H1 (cell line): ENCODE measurements around the gene DDX31. TPM values are rescaled to one million over a fixed set of nuclear protein-coding genes. Genes with fewer than 3 reads are reported as not detected.

ENCODE experiments used
- CTCF ChIA-PET: fragments of 300-600 bp; sonication (Branson Sonifier 250); formaldehyde crosslinking; loops from one replicate; lab custom pipeline; 2021; ENCODE audit not compliant: partially characterized antibody; lab: Charles Lee
- POLR2A ChIA-PET: fragments of 300-600 bp; sonication (Branson Sonifier 250); formaldehyde crosslinking; loops from one replicate; lab custom pipeline; 2021; ENCODE audit warnings: inconsistent platforms; ENCODE audit not compliant: partially characterized antibody; lab: Charles Lee
- DNase-seq, 2 experiments: peaks; one replicate each; pipeline versions ENCODE4 v3.0.0 to v3.0.0-alpha.2; 2010 to 2022; ENCODE audit warnings: low spot score in 2 of 2, low read depth in 1 of 2, mixed read lengths in 1 of 2
- FAIRE-seq: peaks from 2 replicates; lab custom pipeline; 2011; peaks lifted over from hg19 to GRCh38; lab: Jason Lieb, UNC
- H2AFZ ChIP-seq: 2 replicates; pipeline ENCODE4 v1.8.1; 2012; ENCODE audit warnings: low read length, inconsistent platforms
- H2AK5ac ChIP-seq: 2 replicates; pipeline ENCODE4 v1.6.1; 2013; ENCODE audit warnings: low read depth, low read length
- H2BK120ac ChIP-seq: replicated peaks from 2 replicates; pipeline ENCODE3; 2013; ENCODE audit warnings: low read depth, low read length, inconsistent platforms
- H2BK12ac ChIP-seq: 2 replicates; pipeline ENCODE4 v1.6.1; 2013; ENCODE audit warnings: low read depth, low read length
- H2BK15ac ChIP-seq: 2 replicates; pipeline ENCODE4 v1.6.1; 2013; ENCODE audit warnings: low read length
- H2BK20ac ChIP-seq: 2 replicates; pipeline ENCODE4 v1.6.1; 2013; ENCODE audit warnings: low read length
- H2BK5ac ChIP-seq: 2 replicates; pipeline ENCODE4 v1.6.1; 2013; ENCODE audit warnings: low read depth, low read length
- H3K14ac ChIP-seq: 2 replicates; pipeline ENCODE4 v1.6.1; 2013; ENCODE audit warnings: inconsistent platforms; ENCODE audit not compliant: insufficient read length
- H3K18ac ChIP-seq: 2 replicates; pipeline ENCODE4 v1.6.1; 2013; ENCODE audit warnings: low read length; ENCODE audit errors: extremely low read depth
- H3K23ac ChIP-seq: 2 replicates; pipeline ENCODE4 v1.6.1; 2013; ENCODE audit warnings: inconsistent platforms; ENCODE audit not compliant: insufficient read length
- H3K23me2 ChIP-seq: 2 replicates; pipeline ENCODE4 v1.6.1; 2013; ENCODE audit warnings: low read depth, low read length
- H3K27ac ChIP-seq: 2 replicates; pipeline ENCODE4 v1.6.1; 2011; ENCODE audit warnings: low read depth, low read length, inconsistent platforms
- H3K27me3 ChIP-seq, 4 experiments: replicated peaks in 1 of 4; 1 replicate in 1 of 4; 2 replicates in 3 of 4; pipeline versions ENCODE4 v1.6.1 to v1.8.1; 2011 to 2013; ENCODE audit warnings: low read length in 3 of 4, mild to moderate bottlenecking in 3 of 4, inconsistent platforms in 2 of 4, mixed read lengths in 2 of 4, moderate library complexity in 1 of 4; ENCODE audit not compliant: control insufficient read depth in 3 of 4, insufficient read depth in 3 of 4; ENCODE audit errors: extremely low read depth in 1 of 4
- H3K36me3 ChIP-seq, 4 experiments: 2 replicates each; pipeline versions ENCODE4 v1.6.1 to v1.8.1; 2011 to 2013; ENCODE audit warnings: mild to moderate bottlenecking in 4 of 4, low read length in 3 of 4, moderate library complexity in 2 of 4, control low read depth in 1 of 4, inconsistent platforms in 1 of 4; ENCODE audit not compliant: insufficient read depth in 4 of 4, control insufficient read depth in 2 of 4
- H3K4ac ChIP-seq: replicated peaks from 2 replicates; pipeline ENCODE3; 2013; ENCODE audit warnings: low read length, low read depth, mixed read lengths, inconsistent platforms; ENCODE audit not compliant: insufficient read length
- H3K4me1 ChIP-seq, 4 experiments: replicated peaks in 1 of 4; 1 replicate in 1 of 4; 2 replicates in 3 of 4; pipeline versions ENCODE4 v1.6.1 to v1.8.1; 2011 to 2013; ENCODE audit warnings: low read length in 3 of 4, inconsistent platforms in 2 of 4, mixed read lengths in 1 of 4; ENCODE audit not compliant: insufficient read depth in 4 of 4, control insufficient read depth in 3 of 4
- H3K4me2 ChIP-seq, 2 experiments: 2 replicates each; pipeline versions ENCODE4 v1.6.1 to v1.8.1; 2011 to 2013; ENCODE audit warnings: low read depth in 2 of 2, low read length in 2 of 2, control low read depth in 1 of 2, inconsistent platforms in 1 of 2, mild to moderate bottlenecking in 1 of 2; ENCODE audit not compliant: insufficient read depth in 1 of 2
- H3K4me3 ChIP-seq, 4 experiments: fragments of 200-600, 300-600 bp in 1 of 4; sonication (generic), shearing (Covaris generic), sonication (Bioruptor Twin) in 1 of 4; 2 replicates each; pipeline versions ENCODE4 v1.5.1 to v1.8.1; 2011 to 2016; ENCODE audit warnings: low read length in 4 of 4, low read depth in 3 of 4, control low read depth in 2 of 4, inconsistent platforms in 2 of 4, mild to moderate bottlenecking in 2 of 4, mixed read lengths in 1 of 4, moderate library complexity in 1 of 4; ENCODE audit not compliant: insufficient read depth in 2 of 4; ENCODE audit errors: extremely low read depth in 1 of 4
- H3K56ac ChIP-seq: replicated peaks from 2 replicates; pipeline ENCODE3; 2013; ENCODE audit warnings: low read depth, mild to moderate bottlenecking, mixed read lengths, low read length, inconsistent platforms; ENCODE audit not compliant: insufficient read length
- H3K79me1 ChIP-seq: 2 replicates; pipeline ENCODE4 v1.6.1; 2013; ENCODE audit warnings: low read depth, low read length, control low read depth
- H3K79me2 ChIP-seq, 2 experiments: 2 replicates each; pipeline versions ENCODE4 v1.6.1 to v1.8.1; 2012 to 2013; ENCODE audit warnings: low read length in 2 of 2, mild to moderate bottlenecking in 2 of 2, inconsistent platforms in 1 of 2; ENCODE audit not compliant: insufficient read depth in 2 of 2, control insufficient read depth in 1 of 2
- H3K9ac ChIP-seq, 4 experiments: replicated peaks in 1 of 4; 1 replicate in 1 of 4; 2 replicates in 3 of 4; pipeline versions ENCODE4 v1.6.1 to v1.8.1; 2011 to 2013; ENCODE audit warnings: low read depth in 3 of 4, low read length in 3 of 4, control low read depth in 2 of 4, mild to moderate bottlenecking in 2 of 4, moderate library complexity in 2 of 4, inconsistent platforms in 1 of 4; ENCODE audit errors: extremely low read depth in 1 of 4
- H3K9me3 ChIP-seq, 2 experiments: 2 replicates each; pipeline versions ENCODE4 v1.6.1 to v1.8.1; 2012 to 2013; ENCODE audit warnings: mild to moderate bottlenecking in 2 of 2, moderate library complexity in 2 of 2, control low read depth in 1 of 2, inconsistent platforms in 1 of 2, low read depth in 1 of 2, low read length in 1 of 2, mixed read lengths in 1 of 2; ENCODE audit not compliant: insufficient read depth in 2 of 2
- H4K20me1 ChIP-seq, 2 experiments: replicated peaks in 1 of 2; 2 replicates each; pipeline versions ENCODE3 to v1.8.1; 2011 to 2013; ENCODE audit warnings: inconsistent platforms in 2 of 2, low read length in 2 of 2, mild to moderate bottlenecking in 1 of 2; ENCODE audit not compliant: insufficient read depth in 2 of 2, control insufficient read depth in 1 of 2
- H4K5ac ChIP-seq: 2 replicates; pipeline ENCODE4 v1.6.1; 2013; ENCODE audit warnings: low read length, low read depth, mixed read lengths, inconsistent platforms; ENCODE audit not compliant: insufficient read length
- H4K8ac ChIP-seq: 2 replicates; pipeline ENCODE4 v1.8.0; 2013; ENCODE audit warnings: mild to moderate bottlenecking, moderate library complexity, low read length, inconsistent platforms; ENCODE audit not compliant: insufficient read depth; ENCODE audit errors: extremely low read depth
- H4K91ac ChIP-seq: replicated peaks from 2 replicates; pipeline ENCODE3; 2013; ENCODE audit warnings: low read length, mixed read lengths, inconsistent platforms; ENCODE audit not compliant: insufficient read length
- BCL11A ChIP-seq, 2 experiments: IDR thresholded peaks; one replicate each; pipeline ENCODE4 v1.6.1; 2011; ENCODE audit warnings: low read depth in 2 of 2, low read length in 2 of 2, mild to moderate bottlenecking in 2 of 2
- HDAC6 ChIP-seq: IDR thresholded peaks from one replicate; pipeline ENCODE4 v1.7.1; 2012; ENCODE audit warnings: low read depth, mild to moderate bottlenecking, inconsistent platforms, low read length, moderate library complexity
- MAX ChIP-seq: IDR thresholded peaks from 2 replicates; pipeline ENCODE4 v1.6.1; 2012; ENCODE audit warnings: inconsistent platforms
- POU5F1 ChIP-seq: IDR thresholded peaks from 2 replicates; pipeline ENCODE4 v1.6.1; 2011; ENCODE audit warnings: low read depth, mild to moderate bottlenecking, low read length, moderate library complexity
- WGBS, 2 experiments: shearing (Covaris generic) in 1 of 2; methylation state at CpG; one replicate each; pipeline versions ENCODE4 v1.1.6 to v1.1.7; 2013 to 2015; ENCODE audit warnings: low lambda C conversion rate in 2 of 2, mixed read lengths in 2 of 2, inconsistent platforms in 1 of 2, low coverage in 1 of 2, missing lambda C conversion rate in 1 of 2; ENCODE audit not compliant: insufficient replicate concordance in 2 of 2, insufficient coverage in 1 of 2, insufficient read length in 1 of 2; ENCODE audit errors: extremely low coverage in 1 of 2, missing lambda C conversion rate in 1 of 2; 5-methylcytosine and 5-hydroxymethylcytosine counted together
- polyA plus RNA-seq, 7 experiments: library from polyadenylated mRNA; depleted of rRNA in 3 of 7; stranded (reverse) in 5 of 7; unstranded in 2 of 7; fragments of >200 nt in 5 of 7; fragments of 200-250 nt in 2 of 7; gene quantifications; 1 replicate in 5 of 7; 2 replicates in 1 of 7; 4 replicates in 1 of 7; pipeline versions ENCODE4 v1.2.1 to v1.2.3, GENCODE V29; 2011 to 2013; ENCODE audit warnings: missing spikeins in 2 of 7, mixed read lengths in 2 of 7
- total RNA-seq: library from RNA; stranded (reverse); fragmentation: NEBNext Ultra II Directional; extraction: Animal tissue kit (Norgen Biotek cat#: 25700); gene quantifications from 2 replicates; pipeline ENCODE4 v1.2.1, GENCODE V29; 2021

DDX31 gene
- total and polyA plus RNA-seq, 2 of the 8 experiments (the other 6 are each of a cell fraction or from before 2014, with no cell fraction given) = 9.5 to 23.7 TPM

- H3K4me2 ChIP-seq = no peak overlapping the region
- H3K23me2 ChIP-seq = no peaks in the 10 kb centered on the region
- H3K9ac ChIP-seq = no peak overlapping the region
- FAIRE-seq (no peak), DNase-seq (no peak)
- H2BK20ac ChIP-seq = no peak overlapping the region
- H4K8ac ChIP-seq = no peak overlapping the region
- H4K20me1 ChIP-seq = no peaks in the 10 kb centered on the region
- no peak overlapping the region for H2BK12ac ChIP-seq
- no peak overlapping the region for H3K4me3 ChIP-seq
- no peak overlapping the region for H4K91ac ChIP-seq
- H3K9me3 ChIP-seq = no peaks in the 10 kb centered on the region
- ChIA-PET POLR2A (no interaction called here), CTCF (interaction anchor here (0.6 to 3.4 kb wide), 7 partner anchors 8 to 152 kb away, joined by 3 to 15 read pairs (median 5); no protein-coding TSS in a partner anchor)
- no peak overlapping the region for H3K27ac ChIP-seq
- H3K79me2 ChIP-seq = no peaks in the 10 kb centered on the region
- no peaks in the 10 kb centered on the region for H3K36me3 ChIP-seq
- peaks cover 0 to 3% (median 0%) of the 10 kb centered on the region in 4 experiments; a peak in 1 of 7 replicates for H3K4me1 ChIP-seq
- no peak overlapping the region for H3K14ac ChIP-seq
- H2AFZ ChIP-seq = no peak overlapping the region
- H2BK15ac ChIP-seq = no peak overlapping the region
- no peak overlapping the region for H3K4ac ChIP-seq
- no peaks in the 10 kb centered on the region for H3K27me3 ChIP-seq
- no peak overlapping the region for H2BK120ac ChIP-seq
- no peak overlapping the region for H3K56ac ChIP-seq
- H3K18ac ChIP-seq = no peak overlapping the region
- no peak overlapping the region for H2AK5ac ChIP-seq
- 86% methylated on average over 6 of the region's 6 CpGs; no CpG with 5 or more reads in 1 of the 2 experiments for WGBS, 2 experiments
- no peaks in the 10 kb centered on the region for H3K79me1 ChIP-seq
- no peak overlapping the region for H3K23ac ChIP-seq
- no peak overlapping the region for H2BK5ac ChIP-seq
- H4K5ac ChIP-seq = no peak overlapping the region
- TF ChIP-seq POU5F1 = no peak
- no peak for TF ChIP-seq BCL11A (IDR thresholded peaks at IDR 0.05; ENCODE audit: low read depth in 2 of 2, low read length in 2 of 2)
- TF ChIP-seq MAX = no peak
- TF ChIP-seq HDAC6 = no peak
Observed at GRCh38 chr9:132564526-132564925, 105.3 kb downstream of the DDX31 start.
